ENCODE data around the gene SYT15. TPM values are rescaled to one million over a fixed set of nuclear protein-coding genes. Genes with fewer than 3 reads are reported as not detected.

Gene SYT15
- polyA plus RNA-seq, 3 donors = 0.23 to 0.31 TPM; not detected in 1

- Histone ChIP-seq H3K27ac (ENCODE audit: low read depth in 1 of 2, low read length in 2 of 2) (no peak overlapping the region), H3K9me3 (replicated peaks in 1 of 2; ENCODE audit: control insufficient read depth in 1 of 2, insufficient read depth in 1 of 2, low read length in 2 of 2) (peaks cover 0 to 3% of the 10 kb centered on the region in 2 donors), H3K9ac (ENCODE audit: insufficient read depth, low read length, poor library complexity, severe bottlenecking) (no peak overlapping the region), H3K4me1 (ENCODE audit: control insufficient read depth in 1 of 2, insufficient read depth in 2 of 2, low read length in 2 of 2) (peaks cover 0 to 2% of the 10 kb centered on the region in 2 donors), H3K4me2 (replicated peaks; ENCODE audit: extremely low read depth, low read length, poor library complexity, severe bottlenecking) (no peak overlapping the region), H4K20me1 (ENCODE audit: insufficient read depth, low read length) (no peaks in the 10 kb centered on the region), H3K36me3 (replicated peaks in 1 of 2; ENCODE audit: control insufficient read depth in 1 of 2, insufficient read depth in 2 of 2, low read length in 2 of 2) (no peaks in the 10 kb centered on the region), H3K4me3 (replicated peaks in 1 of 3; ENCODE audit: low read depth in 2 of 3, low read length in 3 of 3) (no peak overlapping the region), H3K79me2 (ENCODE audit: insufficient read depth, low read length) (no peaks in the 10 kb centered on the region), H2AFZ (ENCODE audit: insufficient read depth, low read depth, low read length, poor library complexity, severe bottlenecking) (peak overlapping the region; percentile 21), H3K27me3 (ENCODE audit: control insufficient read depth in 2 of 2, insufficient read depth in 2 of 2, low read length in 2 of 2) (peaks cover 4 to 22% of the 10 kb centered on the region in 2 donors)
- peak; percentile 29 for TF ChIP-seq CTCF (IDR thresholded peaks at IDR 0.05)
- intact Hi-C loops (cut with micrococcal nuclease) = no loop called here
- H3K27ac Mint-ChIP-seq = no peak overlapping the region
- H3K4me1 Mint-ChIP-seq = peaks cover 10% of the 10 kb centered on the region
- no peak overlapping the region for H3K4me3 Mint-ChIP-seq
- DNase-seq = no peak
- H3K27me3 Mint-ChIP-seq (ENCODE audit: low read depth in 3 of 3) = peaks cover 13 to 30% (median 27%) of the 10 kb centered on the region in 3 donors
- peaks cover 0 to 14% (median 2%) of the 10 kb centered on the region in 7 donors for H3K9me3 Mint-ChIP-seq
- no peaks in the 10 kb centered on the region for H3K36me3 Mint-ChIP-seq
- WGBS (ENCODE audit: insufficient coverage) = 54% methylated on average over 3 of the region's 3 CpGs
Observed at GRCh38 chr10:46544989-46545791, 33.7 kb upstream of the SYT15 start.

GRCh38 chr10:46545861-46546590 lies 32.9 kb upstream of the SYT15 start:
- no peak for DNase-seq
- Histone ChIP-seq H3K4me1 (ENCODE audit: control insufficient read depth in 1 of 2, insufficient read depth in 2 of 2, low read length in 2 of 2) (peaks cover 0 to under 1% of the 10 kb centered on the region in 2 donors), H3K79me2 (ENCODE audit: insufficient read depth, low read length) (no peaks in the 10 kb centered on the region), H4K20me1 (ENCODE audit: insufficient read depth, low read length) (no peaks in the 10 kb centered on the region), H3K27me3 (ENCODE audit: control insufficient read depth in 2 of 2, insufficient read depth in 2 of 2, low read length in 2 of 2) (peaks cover under 1 to 13% of the 10 kb centered on the region in 2 donors), H3K9me3 (replicated peaks in 1 of 2; ENCODE audit: control insufficient read depth in 1 of 2, insufficient read depth in 1 of 2, low read length in 2 of 2) (peaks cover 0 to 3% of the 10 kb centered on the region in 2 donors), H3K4me2 (replicated peaks; ENCODE audit: extremely low read depth, low read length, poor library complexity, severe bottlenecking) (no peak overlapping the region), H3K4me3 (replicated peaks in 1 of 3; ENCODE audit: low read depth in 2 of 3, low read length in 3 of 3) (no peak overlapping the region), H3K27ac (ENCODE audit: low read depth in 1 of 2, low read length in 2 of 2) (no peak overlapping the region), H3K9ac (ENCODE audit: insufficient read depth, low read length, poor library complexity, severe bottlenecking) (no peak overlapping the region), H3K36me3 (replicated peaks in 1 of 2; ENCODE audit: control insufficient read depth in 1 of 2, insufficient read depth in 2 of 2, low read length in 2 of 2) (no peaks in the 10 kb centered on the region), H2AFZ (ENCODE audit: insufficient read depth, low read depth, low read length, poor library complexity, severe bottlenecking) (no peak overlapping the region)
- Mint-ChIP-seq H3K27ac (no peak overlapping the region), H3K36me3 (no peaks in the 10 kb centered on the region), H3K27me3 (ENCODE audit: low read depth in 3 of 3) (peaks cover 6 to 22% (median 18%) of the 10 kb centered on the region in 3 donors), H3K4me3 (no peak overlapping the region), H3K4me1 (peaks cover 5% of the 10 kb centered on the region), H3K9me3 (peaks cover 0 to 8% (median 2%) of the 10 kb centered on the region in 7 donors)
- intact Hi-C loops (cut with micrococcal nuclease) = no loop called here
- WGBS (ENCODE audit: insufficient coverage) = 91% methylated on average over 5 of the region's 5 CpGs
- no peak for TF ChIP-seq CTCF (IDR thresholded peaks at IDR 0.05)
